Esophagus squamous epithelium (tissue), 5 donors: ENCODE results near the gene PTBP2. TPM values are rescaled to one million over a fixed set of nuclear protein-coding genes. Genes with fewer than 3 reads are reported as not detected.

Experiments used
- DNase-seq: peaks from one replicate; lab custom pipeline; 2025; lab: John Stamatoyannopoulos, UW
- H3K27ac ChIP-seq, 4 donors: fragments of 200-600 bp; sonication (generic); one replicate each; pipeline ENCODE4 v1.5.1; 2016 to 2019; ENCODE audit warnings: mild to moderate bottlenecking in 1 of 4
- H3K27me3 ChIP-seq, 4 donors: fragments of 200-600 bp; sonication (generic); 1 replicate in 3 of 4; 2 replicates in 1 of 4; pipeline versions ENCODE4 v1.5.1 to v1.6.0; 2017 to 2021; ENCODE audit warnings: antibody characterized with exemption in 1 of 4
- H3K36me3 ChIP-seq, 3 donors: fragments of 200-600 bp; sonication (generic); one replicate each; pipeline ENCODE4 v1.5.1; 2016 to 2019
- H3K4me1 ChIP-seq, 3 donors: fragments of 200-600 bp; sonication (generic); one replicate each; pipeline ENCODE4 v1.5.1; 2017 to 2019
- H3K4me3 ChIP-seq, 4 donors: fragments of 200-600 bp; sonication (generic); 1 replicate in 3 of 4; 2 replicates in 1 of 4; pipeline ENCODE4 v1.5.1; 2016 to 2019; ENCODE audit warnings: mild to moderate bottlenecking in 2 of 4, moderate library complexity in 1 of 4
- H3K9me3 ChIP-seq, 3 donors: fragments of 200-600 bp; sonication (generic); one replicate each; pipeline ENCODE4 v1.5.1; 2016 to 2019
- CTCF ChIP-seq, 6 experiments: fragments of 450-650 bp in 4 of 6; fragments of 200-600 bp in 2 of 6; sonication (generic) in 2 of 6; IDR thresholded peaks; one replicate each; pipeline ENCODE4 v1.5.1; 2016 to 2019; ENCODE audit warnings: antibody characterized with exemption in 6 of 6, mild to moderate bottlenecking in 4 of 6, moderate library complexity in 4 of 6
- POLR2A ChIP-seq, 4 donors: fragments of 450-650 bp; IDR thresholded peaks; one replicate each; pipeline ENCODE4 v1.6.1; 2017; ENCODE audit warnings: antibody characterized with exemption in 4 of 4, mild to moderate bottlenecking in 4 of 4, moderate library complexity in 3 of 4
- WGBS, 2 donors: methylation state at CpG; one replicate each; pipeline ENCODE4 v1.1.5; 2018; 5-methylcytosine and 5-hydroxymethylcytosine counted together
- intact Hi-C: fragments of 100-400 bp; cut with DNase I; formaldehyde crosslinking; loops from one replicate; pipeline ENCODE4 v1.15.0; 2022
- total RNA-seq, 4 donors: library from RNA; depleted of rRNA; stranded (reverse); fragments of >200 nt; gene quantifications; one replicate each; pipeline ENCODE4 v1.1.0, GENCODE V29; 2016
- donor health status: DM: yes; HTN: yes; CAD: no.

The PTBP2 gene
- total RNA-seq, 4 donors from 2014 or later, result 15.8 to 51.3 (median 23.8) TPM

- intact Hi-C loops, result no loop called here
- 64 to 72% methylated on average over 3 of the region's 3 CpGs for WGBS, 2 donors
- Histone ChIP-seq H3K4me3 (peak overlapping the region in 1 of 4 donors; percentile 97), H3K9me3 (no peaks in the 10 kb centered on the region), H3K27me3 (no peaks in the 10 kb centered on the region), H3K36me3 (peaks cover 0 to 34% (median 0%) of the 10 kb centered on the region in 3 donors), H3K27ac (peak overlapping the region in 2 of 4 donors; percentile 96 to 98), H3K4me1 (peaks cover 3 to 71% (median 16%) of the 10 kb centered on the region in 3 donors)
- TF ChIP-seq POLR2A (IDR thresholded peaks at IDR 0.05) (no peak), CTCF (IDR thresholded peaks at IDR 0.05) (no peak)
- DNase-seq, result no peak
Observed at GRCh38 chr1:96723936-96724335, 2.4 kb downstream of the PTBP2 start.

- Histone ChIP-seq H3K36me3 (peaks cover 0 to 43% (median 0%) of the 10 kb centered on the region in 3 donors), H3K4me1 (peaks cover 3 to 64% (median 16%) of the 10 kb centered on the region in 3 donors), H3K27me3 (no peaks in the 10 kb centered on the region), H3K27ac (no peak overlapping the region), H3K4me3 (no peak overlapping the region), H3K9me3 (no peaks in the 10 kb centered on the region)
- WGBS, 2 donors, result 93 to 100% methylated on average over 3 of the region's 3 CpGs
- intact Hi-C loops, result no loop called here
- no peak for DNase-seq
- no peak for TF ChIP-seq CTCF (IDR thresholded peaks at IDR 0.05)
- TF ChIP-seq POLR2A (IDR thresholded peaks at IDR 0.05), result no peak
Observed at GRCh38 chr1:96727860-96728259, 6.3 kb downstream of the PTBP2 start.

- H3K9me3 ChIP-seq, result no peaks in the 10 kb centered on the region
- H3K4me1 ChIP-seq, result peaks cover 3 to 40% (median 6%) of the 10 kb centered on the region in 3 donors
- H3K27me3 ChIP-seq, result no peaks in the 10 kb centered on the region
- H3K36me3 ChIP-seq, result peaks cover 0 to 50% (median 0%) of the 10 kb centered on the region in 3 donors
- DNase-seq, result no peak
- 83 to 89% methylated on average over 4 of the region's 4 CpGs for WGBS, 2 donors
- no peak overlapping the region for H3K27ac ChIP-seq
- TF ChIP-seq POLR2A (IDR thresholded peaks at IDR 0.05) (no peak), CTCF (IDR thresholded peaks at IDR 0.05) (no peak)
- H3K4me3 ChIP-seq, result no peak overlapping the region
- intact Hi-C loops, result no loop called here
Observed at GRCh38 chr1:96730574-96731298, 9.2 kb downstream of the PTBP2 start.

GRCh38 chr1:96741335-96741734 lies 19.8 kb downstream of the PTBP2 start:
- Histone ChIP-seq H3K9me3 (no peaks in the 10 kb centered on the region), H3K36me3 (peaks cover 0 to 33% (median 0%) of the 10 kb centered on the region in 3 donors), H3K27ac (no peak overlapping the region), H3K4me1 (peaks cover 0 to 4% (median 0%) of the 10 kb centered on the region in 3 donors), H3K27me3 (no peaks in the 10 kb centered on the region), H3K4me3 (no peak overlapping the region)
- DNase-seq, result no peak
- 91 to 97% methylated on average over 5 of the region's 5 CpGs for WGBS, 2 donors
- no peak for TF ChIP-seq POLR2A (IDR thresholded peaks at IDR 0.05)
- no peak for TF ChIP-seq CTCF (IDR thresholded peaks at IDR 0.05)
- intact Hi-C loops, result no loop called here
